Measurements from ENCODE around the gene GPC6. TPM values are rescaled to one million over a fixed set of nuclear protein-coding genes. Genes with fewer than 3 reads are reported as not detected.

GPC6 gene
- total RNA-seq, 1 donor from 2014 or later: 63.0 TPM

DNA sequence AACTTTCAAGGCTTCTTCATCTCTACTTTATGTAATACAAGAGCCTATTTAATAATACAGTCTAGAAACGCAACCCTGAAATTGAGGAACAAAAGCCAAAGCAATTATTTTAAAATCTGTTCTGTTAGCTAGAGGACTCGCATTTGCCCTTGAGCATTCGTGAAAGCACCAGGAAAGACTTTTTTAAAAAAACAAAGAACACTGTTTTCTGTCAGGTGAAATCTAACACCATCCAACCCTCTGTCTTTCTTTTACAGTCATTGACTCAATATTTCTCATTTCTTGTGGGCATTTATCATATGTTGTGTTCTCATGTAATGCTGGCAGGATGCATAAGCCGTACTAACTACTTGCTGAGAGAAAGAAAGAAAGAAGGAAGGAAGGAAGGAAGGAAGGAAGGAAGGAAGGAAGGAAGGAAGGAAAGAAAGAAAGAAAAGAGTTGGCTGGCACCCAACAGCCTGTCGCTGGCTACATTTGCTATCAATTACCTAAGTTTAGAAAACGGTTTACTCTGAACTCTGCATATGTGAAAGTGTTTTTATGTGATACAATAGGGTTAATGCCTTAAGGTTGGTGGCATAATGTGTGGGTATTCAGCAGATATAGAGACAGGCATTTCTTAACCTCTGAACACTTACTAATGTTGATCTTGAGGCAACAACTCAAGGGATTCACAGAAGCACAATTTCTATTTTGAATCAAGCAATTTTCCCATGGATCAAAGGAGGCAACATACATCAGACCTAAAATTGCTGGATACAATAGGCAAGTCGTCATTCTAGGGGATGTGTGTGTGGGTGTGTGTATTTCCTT, 807.4 kb downstream of the GPC6 start:
- Mint-ChIP-seq H3K27me3 (ENCODE audit: low read depth, unreplicated experiment) (no peaks in the 10 kb centered on the region), H3K27ac (ENCODE audit: unreplicated experiment) (no peak overlapping the region), H3K4me1 (ENCODE audit: low read depth, unreplicated experiment) (peaks cover 14% of the 10 kb centered on the region), H3K36me3 (ENCODE audit: low read depth, unreplicated experiment) (no peaks in the 10 kb centered on the region), H3K9me3 (ENCODE audit: unreplicated experiment) (no peaks in the 10 kb centered on the region), H3K4me3 (ENCODE audit: unreplicated experiment) (no peak overlapping the region)
- FAIRE-seq (peak; percentile 26), DNase-seq (ENCODE audit: low read depth) (no peak)
- Histone ChIP-seq H2AFZ (ENCODE audit: low read depth, low read length) (no peak overlapping the region), H3K4me2 (ENCODE audit: low read length) (no peak overlapping the region), H4K20me1 (ENCODE audit: insufficient read depth, low read length) (no peaks in the 10 kb centered on the region), H3K79me2 (ENCODE audit: insufficient read depth, low read length) (no peaks in the 10 kb centered on the region), H3K27ac (ENCODE audit: low read depth, low read length) (no peak overlapping the region), H3K9me3 (ENCODE audit: insufficient read depth, low read depth, low read length) (no peaks in the 10 kb centered on the region), H3K27me3 (ENCODE audit: insufficient read depth, low read length) (no peaks in the 10 kb centered on the region), H3K4me3 (ENCODE audit: insufficient read depth, low read depth, low read length) (no peak overlapping the region), H3K4me1 (ENCODE audit: insufficient read depth, low read length) (no peaks in the 10 kb centered on the region), H3K9ac (ENCODE audit: low read length) (no peak overlapping the region), H3K36me3 (ENCODE audit: insufficient read depth, low read length) (no peaks in the 10 kb centered on the region)
- TF ChIP-seq EZH2 (IDR thresholded peaks at IDR 0.05; ENCODE audit: insufficient read depth, low read length): no peak
- TF ChIP-seq, protein P1, sequence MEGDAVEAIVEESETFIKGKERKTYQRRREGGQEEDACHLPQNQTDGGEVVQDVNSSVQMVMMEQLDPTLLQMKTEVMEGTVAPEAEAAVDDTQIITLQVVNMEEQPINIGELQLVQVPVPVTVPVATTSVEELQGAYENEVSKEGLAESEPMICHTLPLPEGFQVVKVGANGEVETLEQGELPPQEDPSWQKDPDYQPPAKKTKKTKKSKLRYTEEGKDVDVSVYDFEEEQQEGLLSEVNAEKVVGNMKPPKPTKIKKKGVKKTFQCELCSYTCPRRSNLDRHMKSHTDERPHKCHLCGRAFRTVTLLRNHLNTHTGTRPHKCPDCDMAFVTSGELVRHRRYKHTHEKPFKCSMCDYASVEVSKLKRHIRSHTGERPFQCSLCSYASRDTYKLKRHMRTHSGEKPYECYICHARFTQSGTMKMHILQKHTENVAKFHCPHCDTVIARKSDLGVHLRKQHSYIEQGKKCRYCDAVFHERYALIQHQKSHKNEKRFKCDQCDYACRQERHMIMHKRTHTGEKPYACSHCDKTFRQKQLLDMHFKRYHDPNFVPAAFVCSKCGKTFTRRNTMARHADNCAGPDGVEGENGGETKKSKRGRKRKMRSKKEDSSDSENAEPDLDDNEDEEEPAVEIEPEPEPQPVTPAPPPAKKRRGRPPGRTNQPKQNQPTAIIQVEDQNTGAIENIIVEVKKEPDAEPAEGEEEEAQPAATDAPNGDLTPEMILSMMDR (IDR thresholded peaks at IDR 0.05; ENCODE audit: insufficient read depth, low read depth, low read length): no peak

DNA sequence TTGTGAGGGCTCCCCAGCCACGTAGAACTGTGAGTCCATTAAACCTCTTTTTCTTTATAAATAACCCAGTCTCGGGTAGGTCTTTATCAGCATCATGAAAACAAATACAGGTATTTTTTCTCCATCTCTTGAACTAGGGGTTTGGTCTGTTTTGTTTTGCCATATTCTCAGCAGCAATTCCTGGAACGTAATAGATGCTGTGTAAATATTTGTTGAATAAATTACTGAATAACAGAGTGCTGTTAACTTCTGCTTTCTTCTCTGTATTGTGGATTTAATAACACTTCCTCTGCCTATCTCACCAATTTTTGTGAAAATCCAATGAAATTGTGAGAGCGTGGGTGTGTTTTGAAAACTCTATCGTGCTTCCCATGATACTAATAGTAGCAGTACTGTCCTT, 823.4 kb downstream of the GPC6 start:
- H2AFZ ChIP-seq (ENCODE audit: low read depth, low read length): no peak overlapping the region
- H3K4me3 Mint-ChIP-seq (ENCODE audit: unreplicated experiment): no peak overlapping the region
- no peaks in the 10 kb centered on the region for H3K36me3 ChIP-seq (ENCODE audit: insufficient read depth, low read length)
- H3K4me2 ChIP-seq (ENCODE audit: low read length): no peak overlapping the region
- no peaks in the 10 kb centered on the region for H3K27me3 ChIP-seq (ENCODE audit: insufficient read depth, low read length)
- H3K9me3 ChIP-seq (ENCODE audit: insufficient read depth, low read depth, low read length): no peaks in the 10 kb centered on the region
- no peaks in the 10 kb centered on the region for H4K20me1 ChIP-seq (ENCODE audit: insufficient read depth, low read length)
- no peak for FAIRE-seq
- H3K4me3 ChIP-seq (ENCODE audit: insufficient read depth, low read depth, low read length): no peak overlapping the region
- H3K27ac Mint-ChIP-seq (ENCODE audit: unreplicated experiment): no peak overlapping the region
- H3K4me1 Mint-ChIP-seq (ENCODE audit: low read depth, unreplicated experiment): no peaks in the 10 kb centered on the region
- H3K36me3 Mint-ChIP-seq (ENCODE audit: low read depth, unreplicated experiment): no peaks in the 10 kb centered on the region
- no peak for DNase-seq (ENCODE audit: low read depth)
- no peaks in the 10 kb centered on the region for H3K4me1 ChIP-seq (ENCODE audit: insufficient read depth, low read length)
- H3K27me3 Mint-ChIP-seq (ENCODE audit: low read depth, unreplicated experiment): no peaks in the 10 kb centered on the region
- no peak overlapping the region for H3K27ac ChIP-seq (ENCODE audit: low read depth, low read length)
- H3K9ac ChIP-seq (ENCODE audit: low read length): no peak overlapping the region
- H3K79me2 ChIP-seq (ENCODE audit: insufficient read depth, low read length): no peaks in the 10 kb centered on the region
- peaks cover 3% of the 10 kb centered on the region for H3K9me3 Mint-ChIP-seq (ENCODE audit: unreplicated experiment)
- TF ChIP-seq, protein P1 (IDR thresholded peaks at IDR 0.05; ENCODE audit: insufficient read depth, low read depth, low read length): no peak
- TF ChIP-seq EZH2 (IDR thresholded peaks at IDR 0.05; ENCODE audit: insufficient read depth, low read length): no peak

DNA sequence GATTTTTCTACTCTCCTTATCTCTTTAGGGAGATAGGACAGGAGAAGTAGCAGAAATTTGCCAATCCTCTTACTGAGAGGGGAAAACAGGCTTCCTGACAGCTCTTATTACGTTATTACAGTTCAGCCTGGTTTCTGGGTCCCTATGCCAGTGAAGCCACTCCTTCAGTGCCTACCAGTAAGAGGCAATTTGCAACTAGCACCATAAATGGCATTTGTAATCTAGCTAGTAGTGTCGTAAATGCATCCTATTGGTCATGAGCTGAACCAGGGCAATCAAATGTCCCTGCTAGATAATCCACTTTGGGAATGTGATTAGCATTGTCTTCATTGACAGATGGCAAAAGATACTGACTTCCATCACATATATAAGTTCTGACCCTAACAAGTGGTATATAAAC, 824.1 kb downstream of the GPC6 start:
- H3K9ac ChIP-seq (ENCODE audit: low read length): no peak overlapping the region
- H3K9me3 Mint-ChIP-seq (ENCODE audit: unreplicated experiment): peaks cover 3% of the 10 kb centered on the region
- H3K79me2 ChIP-seq (ENCODE audit: insufficient read depth, low read length): no peaks in the 10 kb centered on the region
- FAIRE-seq: no peak
- H3K27ac ChIP-seq (ENCODE audit: low read depth, low read length): no peak overlapping the region
- H3K27me3 Mint-ChIP-seq (ENCODE audit: low read depth, unreplicated experiment): no peaks in the 10 kb centered on the region
- no peak overlapping the region for H3K4me3 Mint-ChIP-seq (ENCODE audit: unreplicated experiment)
- H3K9me3 ChIP-seq (ENCODE audit: insufficient read depth, low read depth, low read length): no peaks in the 10 kb centered on the region
- no peak overlapping the region for H3K4me3 ChIP-seq (ENCODE audit: insufficient read depth, low read depth, low read length)
- no peak for DNase-seq (ENCODE audit: low read depth)
- H3K36me3 ChIP-seq (ENCODE audit: insufficient read depth, low read length): no peaks in the 10 kb centered on the region
- no peak overlapping the region for H3K4me2 ChIP-seq (ENCODE audit: low read length)
- H3K27me3 ChIP-seq (ENCODE audit: insufficient read depth, low read length): no peaks in the 10 kb centered on the region
- H3K4me1 ChIP-seq (ENCODE audit: insufficient read depth, low read length): no peaks in the 10 kb centered on the region
- no peaks in the 10 kb centered on the region for H4K20me1 ChIP-seq (ENCODE audit: insufficient read depth, low read length)
- TF ChIP-seq, protein P1 (IDR thresholded peaks at IDR 0.05; ENCODE audit: insufficient read depth, low read depth, low read length): no peak
- no peak for TF ChIP-seq EZH2 (IDR thresholded peaks at IDR 0.05; ENCODE audit: insufficient read depth, low read length)
- H3K36me3 Mint-ChIP-seq (ENCODE audit: low read depth, unreplicated experiment): no peaks in the 10 kb centered on the region
- H3K27ac Mint-ChIP-seq (ENCODE audit: unreplicated experiment): no peak overlapping the region
- H2AFZ ChIP-seq (ENCODE audit: low read depth, low read length): no peak overlapping the region
- H3K4me1 Mint-ChIP-seq (ENCODE audit: low read depth, unreplicated experiment): peaks cover 1% of the 10 kb centered on the region

All from astrocyte (in vitro differentiated cells and primary cell).